Measurements from ENCODE around the gene RHEX. TPM values are rescaled to one million over a fixed set of nuclear protein-coding genes. Genes with fewer than 3 reads are reported as not detected.

RHEX gene
- total RNA-seq, 6 experiments from 2014 or later = not detected

- H3K36me3 Mint-ChIP-seq (ENCODE audit: low read depth) = peaks cover 9% of the 10 kb centered on the region; the same call in 1 of the 2 replicates
- no peak overlapping the region for H3K27ac Mint-ChIP-seq
- peaks cover 22% of the 10 kb centered on the region for H3K27me3 Mint-ChIP-seq (ENCODE audit: insufficient read depth)
- DNase-seq = no peak
- H3K9me3 Mint-ChIP-seq = peaks cover 14% of the 10 kb centered on the region
- no peak overlapping the region for H3K4me3 Mint-ChIP-seq
- H3K4me1 Mint-ChIP-seq (ENCODE audit: low read depth) = no peaks in the 10 kb centered on the region
- no peak for TF ChIP-seq CTCF (IDR thresholded peaks at IDR 0.05)
Observed at GRCh38 chr1:206120406-206120805, 67.4 kb downstream of the RHEX start.

DNA sequence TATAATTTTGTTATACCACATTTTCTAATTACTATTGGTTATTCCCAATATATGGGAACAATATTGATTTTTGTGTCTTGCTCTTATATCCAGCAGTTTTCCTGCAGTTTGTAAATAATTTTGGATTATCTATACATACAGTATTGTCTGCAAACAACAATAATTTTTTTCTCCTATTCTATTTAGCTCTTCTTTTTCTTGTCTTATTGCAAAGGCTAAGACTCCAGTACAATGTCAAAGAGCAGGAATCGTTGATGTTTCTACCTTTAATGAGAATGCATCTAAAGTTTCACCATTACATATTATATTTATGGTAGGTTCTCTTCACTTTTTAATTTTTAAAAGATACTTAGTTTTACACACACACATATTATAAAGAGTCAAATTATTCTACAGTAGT is 68.3 kb downstream of the RHEX start:
- Mint-ChIP-seq H3K27ac (no peak overlapping the region), H3K4me1 (ENCODE audit: low read depth) (no peaks in the 10 kb centered on the region), H3K27me3 (ENCODE audit: insufficient read depth) (peaks cover 20% of the 10 kb centered on the region), H3K9me3 (peaks cover 14% of the 10 kb centered on the region), H3K4me3 (no peak overlapping the region), H3K36me3 (ENCODE audit: low read depth) (peaks cover 9% of the 10 kb centered on the region; the same call in 1 of the 2 replicates)
- no peak for TF ChIP-seq CTCF (IDR thresholded peaks at IDR 0.05)
- no peak for DNase-seq

DNA sequence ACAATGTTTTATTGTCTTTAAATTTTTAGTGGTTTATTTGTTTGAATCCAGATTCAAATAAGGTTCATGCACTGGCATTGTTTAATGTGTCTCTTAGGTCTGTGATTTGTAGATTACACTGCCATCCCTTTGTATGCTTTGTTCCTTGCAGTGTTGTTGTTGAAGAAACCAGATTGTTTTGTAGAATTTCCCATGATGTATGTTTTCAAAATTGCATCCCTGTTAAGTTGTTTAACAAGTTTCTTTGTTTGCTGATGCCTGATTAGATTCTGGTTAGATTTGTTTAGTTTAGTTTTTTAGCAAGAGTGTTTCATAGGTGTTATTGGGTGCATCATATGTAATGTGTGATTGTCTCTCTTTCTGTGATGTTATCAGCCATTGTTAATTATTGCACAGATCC is 69.7 kb downstream of the RHEX start:
- Mint-ChIP-seq H3K27me3 (ENCODE audit: insufficient read depth) (peaks cover 21% of the 10 kb centered on the region), H3K4me1 (ENCODE audit: low read depth) (peaks cover 2% of the 10 kb centered on the region; the same call in 1 of the 2 replicates), H3K4me3 (no peak overlapping the region), H3K36me3 (ENCODE audit: low read depth) (peaks cover 9% of the 10 kb centered on the region; the same call in 1 of the 2 replicates), H3K27ac (no peak overlapping the region), H3K9me3 (peaks cover 14% of the 10 kb centered on the region)
- no peak for TF ChIP-seq CTCF (IDR thresholded peaks at IDR 0.05)
- no peak for DNase-seq

GRCh38 chr1:206125346-206125745 is 72.4 kb downstream of the RHEX start:
- Mint-ChIP-seq H3K27me3 (ENCODE audit: insufficient read depth) (peaks cover 23% of the 10 kb centered on the region), H3K36me3 (ENCODE audit: low read depth) (peaks cover 9% of the 10 kb centered on the region; the same call in 1 of the 2 replicates), H3K27ac (no peak overlapping the region), H3K4me3 (no peak overlapping the region), H3K4me1 (ENCODE audit: low read depth) (peaks cover 13% of the 10 kb centered on the region; the same call in 1 of the 2 replicates), H3K9me3 (peaks cover 14% of the 10 kb centered on the region)
- TF ChIP-seq CTCF (IDR thresholded peaks at IDR 0.05) = no peak
- no peak for DNase-seq

DNA sequence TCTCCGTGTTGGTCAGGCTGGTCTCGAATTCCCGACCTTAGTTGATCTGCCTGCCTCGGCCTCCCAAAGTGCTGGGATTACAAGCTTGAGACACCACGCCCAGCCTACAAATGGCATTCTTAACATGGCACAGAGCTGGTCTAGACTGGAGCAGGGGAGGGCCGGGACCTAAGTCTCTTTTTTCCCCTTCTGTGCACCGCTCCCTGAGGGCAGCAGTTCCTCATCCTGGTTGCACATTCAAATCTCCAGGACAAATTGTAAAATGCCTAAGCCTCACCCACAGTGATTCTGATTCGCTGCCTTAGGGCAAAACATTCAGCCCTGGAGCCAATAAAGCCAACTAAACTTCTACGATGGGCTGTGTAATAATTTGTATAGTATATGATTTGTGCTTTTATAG is 74.4 kb downstream of the RHEX start:
- Mint-ChIP-seq H3K27me3 (ENCODE audit: insufficient read depth) (peaks cover 30% of the 10 kb centered on the region), H3K4me1 (ENCODE audit: low read depth) (peaks cover 13% of the 10 kb centered on the region; the same call in 1 of the 2 replicates), H3K36me3 (ENCODE audit: low read depth) (no peaks in the 10 kb centered on the region), H3K9me3 (no peaks in the 10 kb centered on the region), H3K4me3 (no peak overlapping the region), H3K27ac (no peak overlapping the region)
- no peak for DNase-seq
- no peak for TF ChIP-seq CTCF (IDR thresholded peaks at IDR 0.05)

DNA sequence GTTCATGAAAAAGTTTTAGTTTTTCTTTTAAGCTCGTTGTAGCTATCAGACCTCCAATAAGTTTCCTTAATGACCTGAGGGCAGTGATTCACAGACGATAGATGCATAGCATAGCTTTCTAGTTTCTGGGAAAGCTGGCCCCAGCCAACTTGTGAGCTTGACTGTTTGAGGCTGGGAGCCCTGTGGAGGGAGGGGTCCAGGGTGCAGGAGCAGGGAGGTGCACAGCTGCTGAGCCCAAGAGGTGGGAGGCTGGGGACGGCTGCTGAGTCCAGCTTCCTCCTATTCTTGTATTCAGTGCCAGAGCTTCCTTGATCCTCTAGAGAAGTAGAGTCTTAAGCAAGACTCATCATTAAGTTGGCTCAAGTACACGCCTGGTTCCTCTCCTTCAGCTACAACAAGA is 75.2 kb downstream of the RHEX start:
- H3K27me3 Mint-ChIP-seq (ENCODE audit: insufficient read depth) = peaks cover 30% of the 10 kb centered on the region
- H3K27ac Mint-ChIP-seq = no peak overlapping the region
- no peaks in the 10 kb centered on the region for H3K36me3 Mint-ChIP-seq (ENCODE audit: low read depth)
- TF ChIP-seq CTCF (IDR thresholded peaks at IDR 0.05) = no peak
- peak; percentile 54 for DNase-seq
- H3K4me3 Mint-ChIP-seq = no peak overlapping the region
- no peaks in the 10 kb centered on the region for H3K9me3 Mint-ChIP-seq
- H3K4me1 Mint-ChIP-seq (ENCODE audit: low read depth) = peaks cover 13% of the 10 kb centered on the region; the same call in 1 of the 2 replicates
